ENCODE measurements around the gene RNASEH2C.
"Not testable (repeated sequence)": the region's sequence is repeated elsewhere in the genome, so short reads cannot be mapped to it uniquely, and the experiment has no call there.

The RNASEH2C gene

DNA sequence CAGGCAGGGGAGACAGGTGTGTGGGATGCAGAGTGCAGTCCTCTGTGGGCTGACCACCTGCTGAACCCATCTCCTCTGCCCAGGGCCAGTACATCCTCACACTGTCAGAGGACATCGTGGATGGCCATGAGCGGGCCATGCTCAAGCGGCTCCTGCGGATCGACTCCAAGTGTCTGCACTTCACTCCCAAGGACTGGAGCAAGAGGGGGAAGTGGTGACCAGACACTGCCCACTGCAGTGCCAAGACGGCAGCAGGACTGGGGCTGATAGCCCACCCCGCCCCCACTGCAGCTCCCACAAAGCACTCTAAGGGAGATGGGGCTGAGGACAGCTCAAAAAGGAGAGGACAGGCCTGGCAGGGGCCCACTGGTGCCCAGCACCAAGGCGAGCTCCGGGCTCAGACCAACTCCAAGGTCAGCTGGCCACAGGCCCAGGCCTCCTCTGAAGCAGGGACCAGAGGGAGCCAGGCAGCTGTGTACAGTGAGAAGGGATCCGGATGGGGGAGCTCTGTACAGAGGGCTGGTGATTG is 1.6 kb downstream of the RNASEH2C start:
- FAIRE-seq = no peak

DNA sequence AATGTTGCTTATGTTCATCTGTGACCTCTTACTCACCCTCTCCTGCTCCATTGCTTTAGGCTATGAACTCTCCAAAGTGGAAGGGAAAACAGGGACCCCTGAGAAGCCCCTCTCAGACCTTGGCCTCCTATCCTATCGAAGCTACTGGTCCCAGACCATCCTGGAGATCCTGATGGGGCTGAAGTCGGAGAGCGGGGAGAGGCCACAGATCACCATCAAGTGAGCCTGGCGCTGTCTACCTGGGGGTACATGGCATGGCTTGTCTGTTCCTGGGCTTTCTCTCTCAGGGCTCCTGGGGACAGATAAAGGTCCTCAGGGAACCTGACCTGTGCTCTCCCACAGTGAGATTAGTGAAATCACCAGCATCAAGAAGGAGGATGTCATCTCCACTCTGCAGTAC is 2.1 kb downstream of the RNASEH2C start:
- no peak for FAIRE-seq
- DNase-seq (ENCODE audit: extremely low spot score, insufficient read length, low read depth) = no peak

More for the DNA sequence above, 1.6 kb downstream of the RNASEH2C start:
- no peak for DNase-seq (ENCODE audit: extremely low spot score, insufficient read length, low read depth)

DNA sequence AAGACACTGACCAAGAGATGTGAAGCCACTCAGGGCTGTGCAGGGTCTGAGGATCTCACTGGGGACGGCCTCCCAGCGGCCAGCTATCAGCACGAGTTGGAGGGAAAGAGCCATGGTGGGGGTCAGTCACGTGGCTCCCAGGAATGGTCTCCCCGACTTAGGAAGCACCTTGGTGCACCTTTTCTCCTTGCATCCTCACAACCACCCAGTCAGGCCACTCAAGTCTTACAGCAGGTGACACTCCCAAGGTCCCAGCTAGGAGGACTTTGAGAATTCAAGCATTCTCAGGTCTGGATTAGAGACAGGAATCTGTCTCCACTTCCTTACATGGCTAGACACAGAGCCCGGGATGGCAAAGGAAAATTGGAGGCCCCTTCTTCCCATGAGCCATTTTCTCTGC is 2.7 kb downstream of the RNASEH2C start:
- no peak for FAIRE-seq

DNA sequence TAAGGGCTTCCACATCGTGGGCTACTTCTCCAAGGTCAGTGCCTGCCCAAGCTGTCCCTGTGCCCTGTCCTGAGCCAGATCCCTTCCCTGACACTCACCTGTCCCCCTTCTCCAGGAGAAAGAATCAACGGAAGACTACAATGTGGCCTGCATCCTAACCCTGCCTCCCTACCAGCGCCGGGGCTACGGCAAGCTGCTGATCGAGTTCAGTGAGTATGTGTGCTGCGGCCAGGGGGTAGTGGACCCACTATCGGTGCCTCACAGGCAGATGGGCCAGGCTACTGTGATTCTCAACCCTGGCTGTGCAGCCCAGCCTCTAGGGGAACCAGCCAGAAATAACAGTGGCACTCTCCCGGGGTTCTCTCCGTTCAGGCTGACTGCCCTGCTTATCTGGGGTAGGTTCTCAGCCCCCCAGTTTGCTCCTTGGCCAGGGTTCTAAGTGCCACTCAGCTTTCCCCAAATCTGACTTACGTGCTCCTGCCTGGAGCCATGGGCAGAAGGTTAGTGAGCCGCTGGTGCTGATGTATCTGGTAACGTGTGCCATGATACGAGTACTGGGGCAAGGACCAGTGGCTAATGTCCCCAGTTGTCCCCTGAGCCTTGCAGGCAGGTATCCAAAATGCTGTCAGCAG is 3.7 kb downstream of the RNASEH2C start:
- DNase-seq (ENCODE audit: extremely low spot score, insufficient read length, low read depth) = no peak
- no peak for FAIRE-seq

More for the DNA sequence above, 2.7 kb downstream of the RNASEH2C start:
- no peak for DNase-seq (ENCODE audit: extremely low spot score, insufficient read length, low read depth)

- no peak for FAIRE-seq
- DNase-seq (ENCODE audit: extremely low spot score, insufficient read length, low read depth) = no peak
These were observed 4.3 kb downstream of the RNASEH2C start for GRCh38 chr11:65716302-65716701.

GRCh38 chr11:65714433-65714832 is 6.2 kb downstream of the RNASEH2C start:
- FAIRE-seq (no peak), DNase-seq (ENCODE audit: extremely low spot score, insufficient read length, low read depth) (no peak)

DNA sequence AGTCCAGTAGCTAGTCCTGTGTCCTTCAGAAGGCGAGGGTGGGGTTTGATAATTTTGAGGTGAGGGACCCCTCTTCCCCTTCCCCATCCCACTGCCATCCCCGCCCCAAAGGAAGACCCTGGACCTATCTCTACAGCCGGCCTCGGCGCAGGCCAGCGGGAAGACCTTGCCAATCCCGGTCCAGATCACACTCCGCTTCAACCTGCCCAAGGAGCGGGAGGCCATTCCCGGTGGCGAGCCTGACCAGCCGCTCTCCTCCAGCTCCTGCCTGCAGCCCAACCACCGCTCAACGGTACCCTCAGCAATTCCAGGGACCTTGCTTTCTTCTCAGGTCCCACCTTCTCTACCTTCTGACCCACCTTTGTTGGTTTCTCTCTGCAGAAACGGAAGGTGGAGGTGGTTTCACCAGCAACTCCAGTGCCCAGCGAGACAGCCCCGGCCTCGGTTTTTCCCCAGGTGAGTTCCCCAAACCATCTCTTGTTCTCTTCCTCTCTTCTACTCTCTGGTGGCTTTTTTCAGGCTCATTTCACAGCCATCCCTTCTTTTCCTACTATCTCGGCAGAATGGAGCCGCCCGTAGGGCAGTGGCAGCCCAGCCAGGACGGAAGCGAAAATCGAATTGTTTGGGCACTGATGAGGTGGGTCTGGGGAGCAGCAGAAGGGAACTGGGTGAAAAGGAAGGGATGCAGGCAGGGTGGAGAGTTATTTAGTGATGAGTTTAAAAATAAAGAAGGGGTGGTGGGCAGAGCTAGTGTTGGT is 7.2 kb downstream of the RNASEH2C start:
- FAIRE-seq (no peak), DNase-seq (ENCODE audit: extremely low spot score, insufficient read length, low read depth) (no peak)

DNA sequence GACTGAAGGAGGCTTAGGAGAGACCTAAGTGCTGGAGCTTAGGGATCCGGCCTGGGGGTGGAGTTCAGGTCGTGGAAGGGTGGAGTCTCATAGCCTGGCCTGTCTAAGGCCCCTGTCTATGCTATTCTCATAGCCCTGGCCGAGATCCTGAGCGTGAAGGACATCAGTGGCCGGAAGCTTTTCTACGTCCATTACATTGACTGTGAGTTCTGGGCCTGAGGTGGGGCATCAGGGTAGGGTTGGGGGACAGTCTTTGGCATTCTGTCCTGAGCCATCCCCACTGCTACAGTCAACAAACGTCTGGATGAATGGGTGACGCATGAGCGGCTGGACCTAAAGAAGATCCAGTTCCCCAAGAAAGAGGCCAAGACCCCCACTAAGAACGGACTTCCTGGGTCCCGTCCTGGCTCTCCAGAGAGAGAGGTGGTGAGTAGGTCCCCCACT is 7.9 kb downstream of the RNASEH2C start:
- no peak for FAIRE-seq
- DNase-seq (ENCODE audit: extremely low spot score, insufficient read length, low read depth) = no peak

DNA sequence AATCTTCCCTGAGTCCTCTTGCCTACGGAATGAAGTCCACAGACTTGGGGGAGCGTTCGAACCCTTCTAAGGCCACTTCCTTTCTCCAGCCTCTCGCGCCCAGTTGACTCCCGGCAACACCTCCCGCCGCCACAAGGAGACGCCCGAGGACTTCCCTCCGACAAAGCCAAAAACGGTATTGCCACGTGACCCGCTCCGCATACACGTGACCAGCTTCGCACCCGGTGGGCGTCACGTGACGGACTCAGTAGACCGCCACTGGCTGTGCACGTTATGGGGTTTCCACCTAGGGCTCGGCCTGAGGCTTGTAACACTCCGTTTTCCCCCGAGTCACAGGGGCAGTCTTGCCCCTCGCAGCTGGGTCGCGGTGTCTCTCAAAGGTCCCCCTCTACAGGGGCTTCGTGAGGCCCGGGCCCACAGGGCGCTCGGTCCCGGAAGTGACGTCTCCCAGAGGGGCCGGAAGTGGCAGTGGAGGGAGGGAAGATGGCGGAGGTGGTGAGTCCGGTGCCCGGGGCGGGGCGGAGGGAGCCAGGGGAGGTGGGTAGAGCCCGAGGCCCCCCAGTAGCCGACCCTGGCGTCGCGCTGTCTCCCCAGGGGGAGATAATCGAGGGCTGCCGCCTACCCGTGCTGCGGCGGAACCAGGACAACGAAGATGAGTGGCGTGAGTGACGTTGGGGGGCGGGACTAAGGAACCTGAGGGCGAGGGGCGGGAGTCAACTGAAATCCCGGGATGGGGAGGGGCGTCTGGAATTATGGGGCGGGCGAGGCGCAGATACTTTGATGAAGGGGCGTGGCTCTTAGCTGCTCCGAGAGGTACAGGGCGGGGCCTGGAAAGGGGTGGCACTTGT is 8.6 kb downstream of the RNASEH2C start, which contains the start of gene KAT5:
Gene KAT5 (plus strand): TSS at position 468 of the 848 bp plus-strand sequence. CDS start 16 bp downstream, at position 484.
- FAIRE-seq = peak; percentile 89
- DNase-seq (ENCODE audit: extremely low spot score, insufficient read length, low read depth) = peak; percentile 86

GRCh38 chr11:65710421-65710820 is 10.2 kb downstream of the RNASEH2C start:
- DNase-seq (ENCODE audit: extremely low spot score, insufficient read length, low read depth) = no peak
- FAIRE-seq = no peak

DNA sequence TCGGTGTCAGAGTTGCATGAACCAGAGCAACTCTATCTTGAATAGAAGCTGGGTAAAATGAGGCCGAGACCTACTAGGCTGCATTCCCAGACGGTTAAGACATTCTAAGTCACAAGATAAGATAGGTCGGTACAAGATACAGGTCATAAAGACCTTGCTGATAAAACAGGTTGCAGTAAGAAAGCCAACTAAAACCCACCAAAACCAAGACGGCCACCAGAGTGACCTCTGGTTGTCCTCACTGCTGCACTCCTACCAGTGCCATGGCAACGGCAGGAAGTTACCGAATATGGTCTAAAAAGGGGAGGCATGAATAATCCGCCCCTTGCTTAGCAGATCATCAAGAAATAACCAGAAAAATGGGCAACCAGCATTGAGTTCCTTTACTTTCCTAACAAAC is 10.9 kb downstream of the RNASEH2C start:
- DNase-seq (ENCODE audit: extremely low spot score, insufficient read length, low read depth) (no peak), FAIRE-seq (no peak)

DNA sequence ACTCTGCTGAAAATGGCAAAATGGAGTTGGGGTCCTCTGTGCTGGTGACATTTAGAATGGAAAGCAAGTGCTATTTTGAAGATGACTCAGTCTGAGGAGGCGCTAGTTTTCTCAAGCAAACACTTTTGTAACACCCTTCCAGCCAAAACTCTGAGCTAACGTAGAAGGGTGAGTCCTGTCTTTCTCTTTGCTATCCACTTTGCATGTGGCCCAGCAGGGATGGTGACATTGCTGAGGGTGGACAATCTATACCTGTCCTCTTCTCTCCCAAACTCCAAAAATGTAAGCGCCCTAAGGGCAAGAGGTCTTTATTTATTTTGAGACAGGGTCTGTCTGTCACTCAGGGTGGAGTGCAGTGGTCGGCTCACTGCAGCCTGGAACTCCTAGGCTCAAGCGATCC is 12.1 kb downstream of the RNASEH2C start:
- FAIRE-seq (no peak), DNase-seq (ENCODE audit: extremely low spot score, insufficient read length, low read depth) (no peak)

- FAIRE-seq; DNase-seq (ENCODE audit: extremely low spot score, insufficient read length, low read depth): not testable (repeated sequence)
These were observed 13.6 kb downstream of the RNASEH2C start for GRCh38 chr11:65707002-65707401.

GRCh38 chr11:65706303-65706763 is 14.3 kb downstream of the RNASEH2C start:
- peak; percentile 46 for FAIRE-seq
- DNase-seq (ENCODE audit: extremely low spot score, insufficient read length, low read depth) = not testable (repeated sequence)

DNA sequence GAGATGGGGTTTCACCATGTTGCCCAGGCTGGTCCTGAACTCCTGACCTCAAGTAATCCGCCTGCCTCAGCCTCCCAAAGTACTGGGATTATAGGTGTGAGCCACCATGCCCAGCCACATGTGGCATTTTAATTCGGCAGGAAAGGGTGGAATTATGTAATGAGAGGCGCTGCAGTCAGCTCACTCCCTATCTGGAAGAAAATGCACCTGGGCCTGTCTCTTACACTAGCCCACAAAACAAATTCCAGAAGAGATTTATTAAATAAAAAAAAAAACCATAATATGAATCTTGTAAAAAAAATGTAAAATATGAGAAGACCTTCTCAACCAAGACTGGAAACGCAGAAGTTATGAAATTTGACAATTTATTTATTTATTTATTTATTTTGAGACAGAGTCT is 16.8 kb downstream of the RNASEH2C start:
- FAIRE-seq = no peak
- DNase-seq (ENCODE audit: extremely low spot score, insufficient read length, low read depth) = no peak

- FAIRE-seq = no peak
- no peak for DNase-seq (ENCODE audit: extremely low spot score, insufficient read length, low read depth)
These were observed 18.9 kb downstream of the RNASEH2C start for GRCh38 chr11:65701686-65702085.

DNA sequence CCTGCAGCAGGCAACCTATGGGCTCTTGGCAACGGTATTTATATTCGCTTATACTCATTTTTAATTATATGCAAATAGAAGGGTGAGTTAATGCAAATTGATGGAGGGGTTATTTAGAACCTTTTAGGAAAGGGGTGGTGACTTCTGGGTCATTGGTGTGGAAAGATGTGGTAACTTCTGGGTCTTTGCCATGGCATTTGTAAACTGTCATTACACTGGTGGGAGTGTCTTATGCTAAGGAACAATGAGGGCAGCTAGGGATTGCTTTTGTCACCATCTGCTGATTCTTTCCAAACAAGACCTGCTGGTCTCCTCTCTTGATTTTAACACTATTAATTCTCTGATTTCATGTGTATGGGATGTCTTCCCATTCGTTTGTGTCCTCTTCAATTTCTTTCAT is 20.2 kb downstream of the RNASEH2C start:
- no peak for FAIRE-seq
- DNase-seq (ENCODE audit: extremely low spot score, insufficient read length, low read depth) = no peak

DNA sequence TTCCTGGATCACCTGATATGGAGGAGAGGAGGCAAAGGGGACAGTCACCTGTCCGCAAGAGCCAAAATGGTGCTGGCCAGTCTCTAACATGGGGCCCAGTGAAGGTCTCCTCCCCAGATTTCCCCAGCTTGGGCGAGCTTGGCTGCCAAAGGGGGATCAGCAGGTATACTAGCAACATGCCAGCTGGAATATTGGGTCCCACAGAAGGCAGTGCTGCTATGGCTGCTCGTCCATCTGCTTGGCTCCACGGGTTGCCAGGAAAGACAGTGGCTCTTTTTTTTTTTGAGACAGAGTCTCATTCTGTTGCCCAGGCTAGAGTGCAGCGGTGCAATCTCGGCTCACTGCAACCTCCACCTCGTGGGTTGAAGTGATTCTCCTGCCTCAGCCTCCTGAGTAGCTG is 21.3 kb downstream of the RNASEH2C start:
- no peak for DNase-seq (ENCODE audit: extremely low spot score, insufficient read length, low read depth)
- FAIRE-seq = no peak

GRCh38 chr11:65698205-65698604 is 22.4 kb downstream of the RNASEH2C start:
- DNase-seq (ENCODE audit: extremely low spot score, insufficient read length, low read depth) = no peak
- FAIRE-seq = no peak

Measured in GM18507 (cell line).